Activated B cell treated with CpG ODN at 0.5 μM for 24 hours (primary cell): Measurements from ENCODE around the gene SLC9A9. TPM values are rescaled to one million over a fixed set of nuclear protein-coding genes. Genes with fewer than 3 reads are reported as not detected.

ENCODE experiments used
- ATAC-seq: fragments of 200-7000 bp; cut with Tn5 transposase; one replicate; pipeline ENCODE4 v1.10.0; 2021; ENCODE audit warnings: low read depth, mild to moderate bottlenecking, moderate library complexity
- CTCF ChIA-PET: fragments of 350-600 bp; sonication (Branson Sonifier 250); formaldehyde crosslinking; loops from one replicate; lab custom pipeline; 2021; ENCODE audit warnings: antibody characterized with exemption; lab: Charles Lee
- POLR2A ChIA-PET: fragments of 350-600 bp; sonication (Branson Sonifier 250); formaldehyde crosslinking; loops from one replicate; lab custom pipeline; 2021; ENCODE audit warnings: antibody characterized with exemption; lab: Charles Lee
- DNase-seq: peaks from one replicate; pipeline ENCODE4 v3.0.0; 2022
- H3K27ac Mint-ChIP-seq: one replicate; pipeline ENCODE4 v1.8.0; 2020; ENCODE audit warnings: mixed read lengths
- H3K27me3 Mint-ChIP-seq: one replicate; pipeline ENCODE4 v1.8.0; 2021; ENCODE audit warnings: mixed read lengths
- H3K36me3 Mint-ChIP-seq: one replicate; pipeline ENCODE4 v1.8.0; 2021; ENCODE audit warnings: low read depth, mixed read lengths
- H3K4me1 Mint-ChIP-seq: one replicate; pipeline ENCODE4 v1.8.0; 2021; ENCODE audit warnings: mixed read lengths
- H3K4me3 Mint-ChIP-seq: one replicate; pipeline ENCODE4 v1.8.0; 2020; ENCODE audit warnings: mild to moderate bottlenecking, mixed read lengths
- H3K9me3 Mint-ChIP-seq: one replicate; pipeline ENCODE4 v1.8.0; 2020; ENCODE audit warnings: mixed read lengths
- intact Hi-C: fragments of 100-400 bp; cut with micrococcal nuclease; formaldehyde crosslinking; loops from one replicate; pipeline ENCODE4 v1.15.1; 2024
- total RNA-seq: library from RNA; stranded (reverse); gene quantifications from 2 replicates; pipeline ENCODE4 v1.2.3, GENCODE V29; 2022
- TF ChIP-seq, protein P1 (sequence below): fragments of 200-600 bp; IDR thresholded peaks from one replicate; pipeline ENCODE4 v1.8.0; 2022; ENCODE audit warnings: antibody characterized with exemption, mild to moderate bottlenecking

SLC9A9 gene
- total RNA-seq, 1 donor from 2014 or later = 9.4 TPM

DNA sequence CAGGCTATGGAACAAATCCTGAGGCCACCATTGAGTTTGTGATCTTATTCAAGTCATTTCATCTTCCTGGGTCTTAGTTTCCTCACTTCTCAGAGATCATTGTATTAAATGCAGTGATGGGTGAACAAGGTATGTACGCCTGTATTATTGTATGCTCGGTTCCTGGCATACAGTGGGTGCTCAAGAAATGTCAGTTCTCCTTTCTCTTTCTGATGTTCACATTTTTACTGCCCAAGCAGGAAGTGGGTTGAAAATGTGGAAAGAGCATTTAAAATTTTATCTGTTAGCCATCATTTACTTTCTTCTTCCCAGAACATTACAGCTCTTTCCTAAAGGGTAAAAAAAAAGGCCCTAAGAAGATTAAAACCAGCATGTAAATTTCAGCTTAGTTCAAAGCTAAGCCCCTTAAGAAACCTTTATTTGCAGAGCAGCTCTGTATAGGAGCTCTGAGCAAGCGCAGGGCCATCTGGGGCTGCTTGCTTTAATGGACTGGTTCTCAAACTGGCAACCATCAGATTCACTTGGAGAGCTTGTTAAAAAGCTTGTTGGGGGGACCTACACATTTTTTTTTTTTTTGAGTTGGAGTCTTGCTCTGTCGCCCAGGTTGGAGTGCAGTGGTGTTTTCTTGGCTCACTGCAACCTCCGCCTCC lies 549.3 kb downstream of the SLC9A9 start:
- no peaks in the 10 kb centered on the region for H3K9me3 Mint-ChIP-seq
- ATAC-seq (no peak), DNase-seq (no peak)
- H3K4me1 Mint-ChIP-seq = peaks cover 30% of the 10 kb centered on the region
- no peaks in the 10 kb centered on the region for H3K36me3 Mint-ChIP-seq
- TF ChIP-seq, protein P1, sequence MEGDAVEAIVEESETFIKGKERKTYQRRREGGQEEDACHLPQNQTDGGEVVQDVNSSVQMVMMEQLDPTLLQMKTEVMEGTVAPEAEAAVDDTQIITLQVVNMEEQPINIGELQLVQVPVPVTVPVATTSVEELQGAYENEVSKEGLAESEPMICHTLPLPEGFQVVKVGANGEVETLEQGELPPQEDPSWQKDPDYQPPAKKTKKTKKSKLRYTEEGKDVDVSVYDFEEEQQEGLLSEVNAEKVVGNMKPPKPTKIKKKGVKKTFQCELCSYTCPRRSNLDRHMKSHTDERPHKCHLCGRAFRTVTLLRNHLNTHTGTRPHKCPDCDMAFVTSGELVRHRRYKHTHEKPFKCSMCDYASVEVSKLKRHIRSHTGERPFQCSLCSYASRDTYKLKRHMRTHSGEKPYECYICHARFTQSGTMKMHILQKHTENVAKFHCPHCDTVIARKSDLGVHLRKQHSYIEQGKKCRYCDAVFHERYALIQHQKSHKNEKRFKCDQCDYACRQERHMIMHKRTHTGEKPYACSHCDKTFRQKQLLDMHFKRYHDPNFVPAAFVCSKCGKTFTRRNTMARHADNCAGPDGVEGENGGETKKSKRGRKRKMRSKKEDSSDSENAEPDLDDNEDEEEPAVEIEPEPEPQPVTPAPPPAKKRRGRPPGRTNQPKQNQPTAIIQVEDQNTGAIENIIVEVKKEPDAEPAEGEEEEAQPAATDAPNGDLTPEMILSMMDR = no peak
- intact Hi-C loops = no loop called here
- ChIA-PET POLR2A (no interaction called here), CTCF (no interaction called here)
- no peak overlapping the region for H3K4me3 Mint-ChIP-seq
- H3K27ac Mint-ChIP-seq = no peak overlapping the region
- H3K27me3 Mint-ChIP-seq = no peaks in the 10 kb centered on the region

DNA sequence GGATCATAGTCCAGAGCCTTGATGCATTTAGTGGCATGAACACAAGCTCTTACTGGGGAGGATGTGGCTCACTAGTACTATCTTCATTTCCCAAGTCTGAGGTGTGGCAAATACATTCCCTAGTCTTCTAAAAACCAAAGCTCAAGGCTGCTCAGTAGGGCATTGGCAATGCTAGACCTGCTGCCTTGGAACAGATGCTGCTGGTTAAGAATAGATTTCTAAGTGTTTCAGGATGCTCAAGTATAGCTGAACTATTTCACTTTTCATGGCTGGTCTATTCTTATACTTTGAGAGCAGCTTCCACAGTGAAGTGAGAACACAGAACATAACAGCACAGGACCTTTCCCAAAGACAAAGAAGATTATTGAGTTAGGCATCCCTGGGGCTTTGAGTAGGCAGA lies 549.9 kb downstream of the SLC9A9 start:
- TF ChIP-seq, protein P1 = no peak
- ChIA-PET CTCF (no interaction called here), POLR2A (no interaction called here)
- no peaks in the 10 kb centered on the region for H3K27me3 Mint-ChIP-seq
- no peak overlapping the region for H3K4me3 Mint-ChIP-seq
- intact Hi-C loops = no loop called here
- H3K4me1 Mint-ChIP-seq = peaks cover 31% of the 10 kb centered on the region
- no peaks in the 10 kb centered on the region for H3K9me3 Mint-ChIP-seq
- DNase-seq (no peak), ATAC-seq (no peak)
- H3K36me3 Mint-ChIP-seq = no peaks in the 10 kb centered on the region
- H3K27ac Mint-ChIP-seq = no peak overlapping the region

DNA sequence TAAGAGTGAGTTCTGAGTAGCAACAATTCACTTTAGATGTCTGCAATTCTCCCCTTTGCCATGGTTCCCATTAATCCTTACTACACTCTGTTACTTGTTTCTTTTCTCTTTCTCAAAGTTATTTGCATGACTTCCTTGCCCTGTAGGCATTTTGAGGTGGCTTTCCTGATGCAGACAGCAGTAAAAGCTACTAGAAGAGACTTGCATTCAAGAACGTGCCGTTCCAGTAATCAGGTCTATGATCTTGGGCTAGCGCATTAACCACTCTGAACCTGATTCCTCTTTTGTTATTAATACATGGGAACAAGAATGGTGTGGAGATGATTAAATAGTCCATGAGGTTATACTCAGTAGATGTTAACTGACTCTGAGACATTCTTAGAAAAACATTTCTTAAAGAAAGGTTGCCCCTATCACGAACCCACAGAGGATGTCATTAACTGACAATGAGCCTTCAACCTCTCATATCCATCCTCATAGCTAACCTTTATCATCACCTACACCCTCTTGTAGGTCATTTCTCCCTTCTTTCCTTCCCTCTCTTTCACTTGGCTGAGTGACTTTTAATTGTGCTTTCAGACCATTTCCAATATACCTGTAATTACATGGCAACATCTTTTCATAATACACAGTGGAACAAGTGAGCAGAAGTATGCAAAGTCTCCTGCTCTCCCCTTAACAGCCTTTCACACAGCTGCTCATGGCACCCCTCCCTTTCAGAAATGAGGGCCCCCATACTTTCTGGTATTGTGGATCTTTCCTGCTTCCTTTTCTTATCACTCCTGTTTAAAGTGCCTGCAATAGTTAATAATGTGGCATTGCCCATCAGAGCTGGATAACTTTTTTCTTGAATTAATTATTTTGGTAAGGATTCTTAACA lies 552.8 kb downstream of the SLC9A9 start:
- DNase-seq = no peak
- Mint-ChIP-seq H3K4me3 (no peak overlapping the region), H3K36me3 (no peaks in the 10 kb centered on the region), H3K4me1 (peaks cover 31% of the 10 kb centered on the region), H3K27ac (no peak overlapping the region), H3K9me3 (no peaks in the 10 kb centered on the region), H3K27me3 (no peaks in the 10 kb centered on the region)
- ATAC-seq = no peak
- CTCF ChIA-PET = no interaction called here
- intact Hi-C loops = no loop called here
- POLR2A ChIA-PET = no interaction called here
- TF ChIP-seq, protein P1 = no peak

DNA sequence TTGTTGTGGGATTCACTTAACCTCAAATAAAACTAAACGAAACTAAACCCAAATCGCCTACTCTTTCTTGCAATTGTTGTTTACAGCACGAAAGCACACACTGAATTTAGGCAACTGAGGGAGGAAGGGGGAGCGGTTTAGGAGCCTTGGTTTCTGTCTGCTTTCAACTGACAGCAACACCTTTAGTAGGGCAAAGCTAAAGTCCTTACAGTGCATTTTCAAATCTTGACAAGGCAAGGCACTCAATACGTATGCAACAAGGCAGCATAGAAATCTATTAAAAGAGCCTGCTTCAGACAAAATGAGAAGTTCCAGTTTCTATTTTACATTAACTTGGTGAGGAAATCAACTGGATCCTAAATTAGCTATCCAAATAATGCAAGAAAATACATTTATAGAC lies 554.1 kb downstream of the SLC9A9 start:
- Mint-ChIP-seq H3K36me3 (no peaks in the 10 kb centered on the region), H3K4me1 (peaks cover 30% of the 10 kb centered on the region), H3K9me3 (no peaks in the 10 kb centered on the region), H3K4me3 (no peak overlapping the region), H3K27ac (no peak overlapping the region), H3K27me3 (no peaks in the 10 kb centered on the region)
- CTCF ChIA-PET = no interaction called here
- TF ChIP-seq, protein P1 = no peak
- POLR2A ChIA-PET = interaction anchor here (0.6 kb wide), 1 partner anchor 250 kb away, joined by 9 read pairs; no protein-coding TSS in a partner anchor
- DNase-seq = no peak
- ATAC-seq = no peak
- intact Hi-C loops = no loop called here

DNA sequence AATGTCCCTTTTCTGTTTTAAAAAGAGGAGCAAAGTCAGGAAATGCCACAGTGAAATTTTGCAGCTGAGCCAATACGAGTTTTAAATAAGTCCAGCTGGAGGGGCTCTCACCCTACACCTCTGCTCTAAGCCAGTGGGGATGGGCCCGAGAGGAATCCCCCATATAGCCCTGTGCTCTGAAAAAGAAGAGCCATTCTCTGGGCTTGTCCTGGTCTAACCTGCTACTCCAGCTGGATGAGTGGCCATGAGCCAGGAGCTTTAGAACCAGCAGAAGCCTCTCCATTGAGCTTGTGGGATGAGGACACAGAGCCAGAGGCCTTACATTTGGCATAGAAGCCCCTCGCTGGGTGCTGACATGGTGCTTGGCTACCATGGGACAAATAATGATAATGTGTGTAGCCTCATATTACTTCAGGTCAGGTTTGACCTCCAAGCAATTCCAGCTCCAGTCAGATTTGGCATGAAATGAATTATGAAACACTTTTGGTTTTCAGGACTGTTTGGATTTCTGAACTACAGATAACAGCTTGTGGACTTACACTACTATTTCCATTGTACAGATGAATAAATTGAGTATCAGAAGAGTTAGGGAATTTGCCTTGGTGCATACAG lies 556.3 kb downstream of the SLC9A9 start:
- TF ChIP-seq, protein P1 = no peak
- Mint-ChIP-seq H3K27me3 (no peaks in the 10 kb centered on the region), H3K4me1 (peaks cover 20% of the 10 kb centered on the region), H3K36me3 (no peaks in the 10 kb centered on the region), H3K9me3 (no peaks in the 10 kb centered on the region), H3K4me3 (no peak overlapping the region), H3K27ac (no peak overlapping the region)
- POLR2A ChIA-PET = no interaction called here
- ATAC-seq = no peak
- intact Hi-C loops = no loop called here
- DNase-seq = no peak
- CTCF ChIA-PET = no interaction called here
